HG02884 (cell line): ENCODE measurements around the gene KRT5.

Experiments used
- ATAC-seq: cut with Tn5 transposase; IDR thresholded peaks from one replicate; pipeline ENCODE4 v1.9.1; 2021; ENCODE audit warnings: mild to moderate bottlenecking, moderate library complexity; ENCODE audit not compliant: unreplicated experiment

The KRT5 gene

GRCh38 chr12:52519826-52520662, at the start of gene KRT5:
TSS of gene KRT5 (minus strand) at chr12:52520394. CDS start at chr12:52520296, 98 bp downstream.
- ATAC-seq: no peak

GRCh38 chr12:52568111-52568510, 47.9 kb upstream of the KRT5 start:
- no peak for ATAC-seq

GRCh38 chr12:52566847-52567291, 46.7 kb upstream of the KRT5 start:
- no peak for ATAC-seq

- ATAC-seq: no peak
Observed at GRCh38 chr12:52564582-52564981, 44.4 kb upstream of the KRT5 start.

- ATAC-seq: no peak
Observed at GRCh38 chr12:52561880-52562449, 41.8 kb upstream of the KRT5 start.

GRCh38 chr12:52559979-52560378, 39.8 kb upstream of the KRT5 start:
- no peak for ATAC-seq

GRCh38 chr12:52558781-52559445, 38.7 kb upstream of the KRT5 start:
- ATAC-seq: no peak

- no peak for ATAC-seq
Observed at GRCh38 chr12:52557476-52557875, 37.3 kb upstream of the KRT5 start.

- no peak for ATAC-seq
Observed at GRCh38 chr12:52555577-52555976, 35.4 kb upstream of the KRT5 start.

GRCh38 chr12:52552681-52553195, 32.5 kb upstream of the KRT5 start, which contains the start of gene KRT71:
TSS of gene KRT71 (minus strand) at chr12:52553145. CDS start at chr12:52553077, 68 bp downstream.
- no peak for ATAC-seq

- no peak for ATAC-seq
Observed at GRCh38 chr12:52552055-52552454, 31.9 kb upstream of the KRT5 start.

- ATAC-seq: no peak
Observed at GRCh38 chr12:52551216-52551865, 31.1 kb upstream of the KRT5 start.

- no peak for ATAC-seq
Observed at GRCh38 chr12:52546126-52546525, 25.9 kb upstream of the KRT5 start.

- ATAC-seq: no peak
Observed at GRCh38 chr12:52543985-52544883, 24.0 kb upstream of the KRT5 start.

- ATAC-seq: no peak
Observed at GRCh38 chr12:52542785-52543318, 22.7 kb upstream of the KRT5 start.

GRCh38 chr12:52542157-52542556, 22.0 kb upstream of the KRT5 start:
- ATAC-seq: no peak

GRCh38 chr12:52541709-52542108, 21.5 kb upstream of the KRT5 start:
- ATAC-seq: no peak

- ATAC-seq: no peak
Observed at GRCh38 chr12:52540531-52540930, 20.3 kb upstream of the KRT5 start.

GRCh38 chr12:52539821-52540173, 19.6 kb upstream of the KRT5 start:
- ATAC-seq: no peak
